SK-N-SH (cell line): ENCODE data around the gene ATP1B1.

Source experiments
- CTCF ChIP-seq: fragments of 200-600 bp; sonication (generic); IDR thresholded peaks from 2 replicates; pipeline ENCODE4 v1.6.1; 2017; ENCODE audit warnings: antibody characterized with exemption, mild to moderate bottlenecking, moderate library complexity
- ELF1 ChIP-seq: IDR thresholded peaks from 2 replicates; pipeline ENCODE4 v1.4.0; 2012
- EP300 ChIP-seq, 2 experiments: IDR thresholded peaks; 2 replicates each; pipeline versions ENCODE4 v1.4.0 to v1.6.1; 2012; ENCODE audit warnings: borderline replicate concordance in 1 of 2, low read depth in 1 of 2, low read length in 1 of 2
- EZH2phosphoT487 ChIP-seq: fragments of 200-600 bp; sonication (generic); IDR thresholded peaks from 2 replicates; pipeline ENCODE4 v1.6.1; 2017; ENCODE audit warnings: low read depth, mixed run types, mild to moderate bottlenecking, antibody characterized with exemption, moderate library complexity, borderline replicate concordance
- MAX ChIP-seq: IDR thresholded peaks from 2 replicates; pipeline ENCODE4 v1.4.0; 2012; ENCODE audit warnings: low read depth
- MEF2A ChIP-seq: IDR thresholded peaks from 2 replicates; pipeline ENCODE4 v1.4.0; 2012; ENCODE audit warnings: low read depth, borderline replicate concordance
- POLR2AphosphoS5 ChIP-seq: IDR thresholded peaks from 2 replicates; pipeline ENCODE4 v1.6.1; 2012; ENCODE audit warnings: low read depth, low read length
- RAD21 ChIP-seq: IDR thresholded peaks from 2 replicates; pipeline ENCODE4 v1.6.1; 2012; ENCODE audit warnings: mild to moderate bottlenecking, low read length
- REST ChIP-seq: IDR thresholded peaks from 2 replicates; pipeline ENCODE4 v1.6.1; 2012; ENCODE audit warnings: mild to moderate bottlenecking, low read depth, low read length, moderate library complexity
- SIN3A ChIP-seq: IDR thresholded peaks from 2 replicates; pipeline ENCODE4 v1.6.1; 2012; ENCODE audit warnings: low read depth, mild to moderate bottlenecking, low read length, moderate library complexity, borderline replicate concordance
- TAF1 ChIP-seq: IDR thresholded peaks from 2 replicates; pipeline ENCODE4 v1.6.1; 2012; ENCODE audit warnings: low read depth, mild to moderate bottlenecking, low read length, moderate library complexity, borderline replicate concordance

- TF ChIP-seq CTCF (no peak), TAF1 (no peak), REST (no peak), RAD21 (no peak), MAX (no peak), EZH2phosphoT487 (no peak), SIN3A (no peak), ELF1 (no peak), POLR2AphosphoS5 (no peak), MEF2A (no peak), EP300 (IDR thresholded peaks at IDR 0.05; ENCODE audit: borderline replicate concordance in 1 of 2, low read depth in 1 of 2, low read length in 1 of 2) (no peak)
These were observed 5.8 kb downstream of the ATP1B1 start for GRCh38 chr1:169112241-169112640.
